Measurements from ENCODE around the gene MRPL39. TPM values are rescaled to one million over a fixed set of nuclear protein-coding genes. Genes with fewer than 3 reads are reported as not detected.

The MRPL39 gene
- total RNA-seq = 34.0 and 35.8 TPM in 2 replicates

DNA sequence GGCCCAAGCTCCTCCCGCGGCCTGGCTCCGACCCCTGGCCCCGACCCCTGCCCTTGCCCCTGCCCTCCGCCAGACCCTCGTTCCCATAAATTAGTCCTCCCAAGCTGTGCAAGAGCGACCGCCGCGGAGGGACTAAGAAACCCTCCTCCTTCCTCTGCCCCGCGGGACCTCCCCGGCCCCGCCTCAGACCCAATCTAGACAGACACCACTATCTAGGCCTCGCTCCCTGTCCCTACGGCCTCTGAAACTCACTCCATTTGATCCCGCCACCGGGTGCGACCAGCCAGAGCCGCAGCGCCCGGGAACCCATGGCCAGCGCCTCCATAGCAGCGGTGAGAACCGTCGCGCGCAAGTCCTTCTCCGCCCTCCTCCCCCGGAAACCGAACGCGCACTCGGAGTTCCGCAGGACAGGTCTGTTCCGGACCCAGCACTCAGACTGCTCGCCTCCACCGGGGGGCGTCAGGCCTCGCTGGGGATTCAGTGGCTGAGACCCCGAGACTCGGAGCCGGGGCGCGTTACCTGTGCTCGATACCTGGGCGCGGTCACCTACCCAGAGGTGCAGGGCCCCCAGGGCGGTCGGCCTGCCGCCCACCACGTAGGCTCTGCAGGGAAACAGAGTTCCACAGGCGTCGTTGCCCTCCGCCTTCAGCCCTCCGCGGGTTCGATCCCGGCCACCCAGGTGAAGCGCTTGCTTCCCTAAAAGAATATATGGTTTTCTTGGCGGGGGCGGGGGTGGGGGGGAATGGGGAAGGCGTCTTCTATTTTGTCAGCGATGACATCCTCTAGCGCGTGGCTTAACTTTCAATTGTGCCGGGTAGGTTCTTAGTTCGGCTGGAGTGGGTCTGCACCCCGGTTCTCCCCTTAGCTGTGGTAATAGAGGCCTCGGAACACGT, at the start of gene MRPL39:
Gene MRPL39 (minus strand): TSS at position 331 of the 893 bp plus-strand sequence. CDS start 6 bp downstream, at position 325.

DNA sequence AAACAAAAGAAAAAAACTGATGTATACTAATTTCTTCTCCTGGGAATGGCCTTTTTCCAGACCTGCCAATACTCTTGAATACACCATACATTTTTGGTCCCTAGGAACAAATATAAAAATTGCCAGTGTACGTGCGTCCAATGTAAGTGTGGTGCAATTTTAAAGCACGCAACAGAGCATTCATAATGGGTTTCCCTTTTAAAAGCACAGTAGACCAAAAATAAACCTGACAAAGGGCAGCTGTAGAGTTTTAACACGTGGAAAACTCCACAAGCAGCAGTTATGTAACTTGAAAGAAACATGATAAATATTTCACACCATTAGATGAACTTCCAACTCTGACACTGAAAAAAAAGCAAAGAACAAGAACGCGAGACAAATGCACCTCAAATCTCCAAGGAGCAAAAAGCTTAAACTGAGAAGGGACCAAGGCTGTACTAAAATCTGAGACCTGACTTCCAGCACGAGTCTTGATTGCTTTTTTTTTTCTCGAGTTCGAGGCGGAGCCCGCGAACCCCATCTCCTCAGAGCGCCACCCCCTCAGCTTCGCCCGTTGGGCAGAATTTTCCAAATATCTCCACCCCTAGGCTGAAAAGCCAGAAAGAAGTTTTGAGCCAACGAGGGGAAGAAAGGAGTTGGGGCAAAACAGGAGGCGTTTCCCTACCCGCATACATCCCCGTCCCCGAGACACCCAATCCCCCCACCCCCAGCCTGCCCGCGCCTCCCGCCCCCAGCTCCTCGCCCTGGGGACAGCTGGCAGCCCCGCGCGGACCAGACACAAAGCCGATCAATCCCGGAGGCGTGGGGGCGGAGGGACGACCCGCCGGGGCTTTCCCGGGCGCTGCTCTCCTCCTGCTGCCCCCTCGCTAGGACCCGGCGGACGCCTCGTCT, 31.6 kb upstream of the MRPL39 start, which contains the start of gene JAM2:
Gene JAM2 (plus strand): TSS at position 599 of the 891 bp plus-strand sequence. CDS start 564 bp downstream, outside the sequence.

Other genes with a start within 250 kb of the MRPL39 start
- gene JAM2, start 31.8 kb upstream of the MRPL39 start, total RNA-seq = 0.53 and 0.79 TPM in 2 replicates
- gene ATP5PF, start 127.4 kb upstream of the MRPL39 start, total RNA-seq = 113 and 114 TPM in 2 replicates
- gene GABPA, start 127.5 kb upstream of the MRPL39 start, total RNA-seq = 16.1 and 17.5 TPM in 2 replicates